Fibroblast of pulmonary artery (primary cell): ENCODE data around the gene LRRC47.

Experiments used
- DNase-seq: peaks from one replicate; pipeline ENCODE4 v3.0.0-alpha.2; 2010; ENCODE audit warnings: low read depth
- H3K4me3 ChIP-seq: replicated peaks from 2 replicates; pipeline ENCODE4 v1.5.1; 2011; ENCODE audit warnings: low read depth, mild to moderate bottlenecking, control low read depth, low read length, moderate library complexity
- TF ChIP-seq, protein P1 (sequence below): IDR thresholded peaks from 2 replicates; pipeline ENCODE4 v1.5.1; 2011; ENCODE audit warnings: mild to moderate bottlenecking, control low read depth, low read length, inconsistent platforms; ENCODE audit errors: missing control alignments

The LRRC47 gene

DNA sequence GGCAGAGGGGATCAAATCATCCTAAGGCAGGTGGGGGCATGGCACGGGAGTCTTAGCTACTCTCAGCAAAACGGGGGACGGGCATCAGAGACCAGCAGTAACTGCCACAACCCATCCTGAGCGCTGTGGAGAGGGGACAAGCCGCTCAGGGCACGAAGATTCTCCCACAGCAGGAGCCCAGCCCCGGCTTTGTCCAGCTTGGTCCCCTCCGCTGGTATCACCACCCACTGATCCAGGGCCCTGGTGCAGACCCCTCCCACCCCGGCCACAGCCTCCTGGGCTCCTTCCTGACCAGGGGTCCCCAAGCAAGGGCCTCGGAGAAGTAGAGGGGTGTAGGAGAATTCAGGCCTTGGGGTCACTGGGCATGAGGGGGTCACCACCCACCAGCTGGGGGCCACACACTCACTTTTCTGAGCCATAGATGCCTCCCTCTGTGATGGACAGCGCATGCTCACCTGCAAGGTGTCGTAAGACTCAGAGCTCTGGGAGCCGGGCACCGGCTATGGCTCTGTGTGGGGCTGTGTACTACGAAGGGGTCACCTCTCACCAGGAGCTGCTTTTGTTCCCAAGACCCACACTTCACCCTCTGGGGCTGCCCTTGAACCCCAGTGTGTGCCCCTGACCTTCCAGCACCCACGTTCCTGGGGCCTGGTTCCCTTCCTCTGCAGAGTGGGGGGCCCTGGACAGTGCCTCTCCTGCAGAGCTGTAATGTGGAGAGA is 26.1 kb downstream of the LRRC47 start:
- TF ChIP-seq, protein P1, sequence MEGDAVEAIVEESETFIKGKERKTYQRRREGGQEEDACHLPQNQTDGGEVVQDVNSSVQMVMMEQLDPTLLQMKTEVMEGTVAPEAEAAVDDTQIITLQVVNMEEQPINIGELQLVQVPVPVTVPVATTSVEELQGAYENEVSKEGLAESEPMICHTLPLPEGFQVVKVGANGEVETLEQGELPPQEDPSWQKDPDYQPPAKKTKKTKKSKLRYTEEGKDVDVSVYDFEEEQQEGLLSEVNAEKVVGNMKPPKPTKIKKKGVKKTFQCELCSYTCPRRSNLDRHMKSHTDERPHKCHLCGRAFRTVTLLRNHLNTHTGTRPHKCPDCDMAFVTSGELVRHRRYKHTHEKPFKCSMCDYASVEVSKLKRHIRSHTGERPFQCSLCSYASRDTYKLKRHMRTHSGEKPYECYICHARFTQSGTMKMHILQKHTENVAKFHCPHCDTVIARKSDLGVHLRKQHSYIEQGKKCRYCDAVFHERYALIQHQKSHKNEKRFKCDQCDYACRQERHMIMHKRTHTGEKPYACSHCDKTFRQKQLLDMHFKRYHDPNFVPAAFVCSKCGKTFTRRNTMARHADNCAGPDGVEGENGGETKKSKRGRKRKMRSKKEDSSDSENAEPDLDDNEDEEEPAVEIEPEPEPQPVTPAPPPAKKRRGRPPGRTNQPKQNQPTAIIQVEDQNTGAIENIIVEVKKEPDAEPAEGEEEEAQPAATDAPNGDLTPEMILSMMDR: no peak
- DNase-seq: no peak
- H3K4me3 ChIP-seq: no peak overlapping the region

DNA sequence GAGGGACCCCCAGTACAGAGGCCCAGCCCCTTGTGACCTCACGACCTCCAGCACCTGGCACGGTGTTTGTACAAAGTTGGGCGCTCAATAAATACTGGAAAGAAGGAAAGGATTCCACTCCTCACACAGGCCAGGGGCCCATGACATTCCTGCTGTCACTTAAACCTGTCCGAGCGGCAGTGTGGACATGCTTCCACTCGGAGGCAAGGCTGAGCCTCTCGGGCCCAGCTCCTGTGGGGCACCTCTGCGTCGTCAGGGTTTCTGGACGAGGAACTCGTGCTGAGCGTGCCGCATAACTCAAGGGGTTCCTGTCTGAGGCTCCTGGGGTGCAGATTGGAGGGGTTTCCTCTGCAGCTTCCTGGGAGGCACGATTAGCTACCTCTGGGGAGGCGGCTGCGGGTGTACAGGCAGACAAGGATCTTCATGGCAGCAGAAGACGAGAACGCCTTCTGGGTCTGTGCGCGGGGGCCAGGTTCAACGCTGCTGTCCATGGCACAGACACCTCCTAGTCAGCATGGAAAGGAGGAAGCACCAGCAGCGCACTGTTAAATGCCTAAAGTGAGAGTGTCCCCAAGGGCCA is 27.4 kb downstream of the LRRC47 start:
- no peak for DNase-seq
- H3K4me3 ChIP-seq: no peak overlapping the region
- TF ChIP-seq, protein P1: no peak

DNA sequence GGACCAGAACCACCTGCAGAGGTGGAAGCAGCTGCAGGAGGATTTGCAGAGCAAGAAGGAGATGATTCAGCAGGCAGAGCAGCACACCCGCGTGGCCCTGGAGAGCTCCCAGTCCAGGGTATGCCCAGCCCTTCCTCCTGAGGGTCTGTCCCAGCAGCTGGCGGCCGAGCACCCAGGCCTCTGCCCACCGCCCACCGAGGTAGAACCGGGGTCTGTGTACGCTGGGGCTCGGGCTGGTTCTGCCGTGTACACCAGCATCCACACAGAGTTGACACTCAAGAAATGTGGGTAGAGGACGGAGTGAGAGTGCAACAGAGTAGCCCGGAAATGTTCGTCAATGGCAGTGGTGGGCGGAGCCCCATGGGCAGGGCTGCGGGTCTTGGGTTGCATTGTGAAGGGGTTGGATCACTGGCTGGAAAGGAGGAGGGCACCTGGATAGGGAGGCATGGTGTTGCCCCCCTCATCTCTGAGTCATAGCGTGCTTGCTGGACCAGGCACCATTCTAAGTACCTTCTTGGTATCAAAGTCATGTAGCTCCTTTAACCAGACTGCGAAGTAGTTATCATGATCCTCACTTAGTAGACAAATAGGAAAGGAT is 28.9 kb downstream of the LRRC47 start:
- no peak overlapping the region for H3K4me3 ChIP-seq
- TF ChIP-seq, protein P1: no peak
- no peak for DNase-seq

DNA sequence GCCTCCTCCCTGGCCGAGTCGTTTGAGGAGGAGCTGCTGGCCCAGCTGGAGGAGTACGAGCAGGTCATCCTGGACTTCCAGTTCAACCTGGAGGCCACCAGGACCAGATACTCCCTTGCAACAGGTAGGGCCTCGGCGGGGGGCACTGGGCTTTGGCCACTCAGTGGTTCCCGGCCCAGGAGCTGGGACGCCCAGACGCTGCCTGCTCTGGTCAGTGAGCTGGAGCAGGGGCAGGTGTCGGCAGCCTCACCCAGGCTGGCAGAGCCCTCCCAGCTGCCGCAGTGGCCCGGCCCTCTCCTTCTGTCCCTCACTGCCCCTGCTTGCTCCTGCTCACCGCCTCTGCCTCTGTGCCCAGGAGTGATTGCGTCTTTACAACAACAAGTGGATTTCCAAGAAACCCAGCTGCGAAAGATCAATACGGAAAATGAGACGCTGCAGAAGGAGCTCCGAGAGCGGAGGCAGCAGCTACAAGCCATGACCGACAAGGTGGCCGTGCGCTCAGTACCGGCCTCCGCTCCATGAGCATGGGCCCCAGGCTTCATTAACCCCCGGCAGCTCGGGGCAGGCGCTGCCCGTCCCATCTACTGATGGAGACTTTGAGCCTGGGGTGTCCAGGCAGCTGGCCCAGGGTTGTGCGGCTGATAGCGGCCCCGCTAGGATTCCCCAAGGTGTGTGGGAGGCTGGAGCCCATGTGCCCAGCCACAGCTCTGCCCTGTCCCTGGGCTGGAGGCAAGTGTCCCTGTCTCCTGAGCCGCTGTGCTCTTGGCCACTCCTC is 32.8 kb downstream of the LRRC47 start:
- H3K4me3 ChIP-seq: no peak overlapping the region
- DNase-seq: no peak
- TF ChIP-seq, protein P1: no peak

DNA sequence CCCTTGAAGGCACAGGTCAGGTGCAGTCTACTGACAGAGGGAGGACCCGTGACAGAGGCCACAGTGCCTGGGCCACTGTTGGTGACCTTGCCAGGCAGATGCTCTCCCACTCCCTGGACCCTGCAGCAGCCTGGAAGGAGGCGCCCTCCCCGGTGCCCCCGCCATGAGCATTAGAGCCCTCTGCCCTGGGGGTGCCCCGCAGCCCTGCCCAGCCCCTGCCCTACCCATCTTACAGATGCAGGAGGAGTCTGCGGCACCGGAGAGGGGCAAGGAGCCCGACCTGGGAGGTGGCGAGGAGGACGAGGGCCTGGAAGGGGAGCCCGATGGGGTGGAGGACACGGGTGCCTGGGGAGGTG is 33.4 kb downstream of the LRRC47 start:
- TF ChIP-seq, protein P1: no peak
- no peak overlapping the region for H3K4me3 ChIP-seq
- DNase-seq: no peak

DNA sequence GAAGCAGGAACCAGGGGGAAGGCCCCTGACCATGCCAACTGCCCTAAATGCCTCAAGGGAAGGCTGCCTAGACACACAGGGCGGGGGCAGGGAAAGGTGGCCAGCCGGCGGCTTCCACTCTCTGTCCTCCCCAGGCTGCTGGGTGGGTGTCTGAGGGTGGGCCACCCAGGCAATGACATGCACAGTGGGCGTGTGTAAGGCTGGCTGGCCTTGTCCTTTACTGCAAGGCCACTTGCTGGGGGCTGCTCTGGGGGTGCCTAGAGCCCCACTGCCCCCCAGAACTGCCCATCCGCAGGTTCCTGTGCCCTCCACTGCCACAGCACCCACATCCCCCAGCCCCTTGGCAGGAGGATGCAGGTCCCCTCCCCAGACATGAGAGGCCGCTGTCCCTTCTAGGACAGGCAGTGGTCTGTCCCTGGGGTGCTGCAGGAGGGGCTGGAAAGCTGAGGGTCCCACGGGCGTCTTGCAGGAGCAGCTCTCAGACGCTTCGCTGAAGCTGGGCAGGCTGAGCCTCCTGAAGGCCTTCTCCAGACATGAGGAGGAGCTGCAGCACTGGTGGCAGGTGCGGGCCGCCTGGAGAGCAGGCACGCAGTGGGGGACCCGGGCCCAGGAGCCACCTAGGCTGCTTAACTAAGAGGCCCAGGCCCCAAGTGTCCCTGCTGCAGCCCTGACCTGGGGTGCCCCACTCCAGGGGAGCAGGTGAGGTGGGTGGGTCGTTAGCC is 34.0 kb downstream of the LRRC47 start:
- no peak for DNase-seq
- H3K4me3 ChIP-seq: no peak overlapping the region
- TF ChIP-seq, protein P1: no peak
